LNCaP clone FGC (cell line): Measurements from ENCODE around the gene CCDC78.
"Not testable (repeated sequence)": the region's sequence is repeated elsewhere in the genome, so short reads cannot be mapped to it uniquely, and the experiment has no call there.

ENCODE experiments used
- DNase-seq: peaks from one replicate; pipeline ENCODE4 v3.0.0-alpha.2; 2011; ENCODE audit warnings: low read depth
- H3K4me3 ChIP-seq: 2 replicates; pipeline ENCODE4 v1.5.1; 2011; ENCODE audit warnings: mild to moderate bottlenecking, low read depth, low read length, control low read depth
- CTCF ChIP-seq: IDR thresholded peaks from 2 replicates; pipeline ENCODE4 v1.5.1; 2012; ENCODE audit warnings: mild to moderate bottlenecking; ENCODE audit not compliant: control insufficient read depth, insufficient read depth; ENCODE audit errors: extremely low read depth

The CCDC78 gene

GRCh38 chr16:716200-716568 is 10.1 kb downstream of the CCDC78 start:
- peak overlapping the region; percentile 69 for H3K4me3 ChIP-seq
- no peak for DNase-seq
- no peak for TF ChIP-seq CTCF

- H3K4me3 ChIP-seq = peak overlapping the region; percentile 69
- TF ChIP-seq CTCF = peak; percentile 52
- no peak for DNase-seq
Observed at GRCh38 chr16:715477-716199, 10.6 kb downstream of the CCDC78 start.

GRCh38 chr16:714558-715476 is 11.4 kb downstream of the CCDC78 start, which contains the start of gene METRN:
METRN (plus strand) TSS chr16:715118; CDS start chr16:715290, 172 bp downstream.
- no peak for DNase-seq
- peak within 1 kb of the TSS; percentile 69 for H3K4me3 ChIP-seq
- TF ChIP-seq CTCF = no peak

DNA sequence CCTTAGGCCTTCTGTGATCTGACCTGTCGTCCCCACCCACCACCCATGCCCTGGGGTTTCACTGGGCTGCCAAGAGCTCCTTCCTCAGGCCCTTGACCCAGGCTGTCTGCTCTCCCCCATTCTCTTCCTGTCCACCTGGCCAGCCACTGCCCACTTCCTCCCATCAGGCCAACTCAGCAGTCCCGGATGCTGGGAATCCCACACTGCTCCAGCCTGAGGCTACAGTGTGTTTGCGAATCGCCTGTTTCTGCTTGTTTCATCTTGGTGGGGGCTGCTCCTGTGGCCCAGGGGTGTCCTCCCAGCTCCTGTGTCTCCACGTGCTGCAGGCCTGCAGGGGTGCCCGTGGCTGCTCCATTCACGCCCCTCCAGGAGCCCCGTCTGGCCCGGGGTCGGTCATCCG is 12.2 kb downstream of the CCDC78 start:
- DNase-seq = no peak
- H3K4me3 ChIP-seq = peak overlapping the region; percentile 42; the same call in 1 of the 2 replicates
- no peak for TF ChIP-seq CTCF

DNA sequence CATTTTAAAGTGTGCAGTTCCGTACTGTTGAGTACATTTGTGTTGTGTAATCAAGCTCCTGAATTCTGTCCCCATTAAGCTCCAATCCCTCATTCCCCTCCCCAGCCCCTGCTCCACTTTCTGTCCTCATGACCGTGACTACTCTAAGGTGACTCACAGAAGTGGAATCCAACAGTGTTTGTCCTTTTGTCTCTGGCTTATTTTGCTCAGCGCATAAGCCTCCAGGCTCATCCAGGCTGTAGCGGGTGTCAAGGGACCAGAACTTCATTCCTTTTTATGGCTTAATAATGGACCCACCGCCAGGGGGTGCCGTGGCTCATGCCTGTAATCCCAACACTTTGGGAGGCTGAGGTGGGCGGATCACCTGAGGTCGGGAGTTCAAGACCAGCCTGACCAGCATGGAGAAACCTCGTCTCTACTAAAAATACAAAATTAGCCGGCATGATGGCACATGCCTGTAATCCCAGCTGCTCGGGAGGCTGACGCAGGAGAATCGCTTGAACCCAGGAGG is 13.4 kb downstream of the CCDC78 start:
- not testable (repeated sequence) for H3K4me3 ChIP-seq, DNase-seq
- TF ChIP-seq CTCF = peak; percentile 43

DNA sequence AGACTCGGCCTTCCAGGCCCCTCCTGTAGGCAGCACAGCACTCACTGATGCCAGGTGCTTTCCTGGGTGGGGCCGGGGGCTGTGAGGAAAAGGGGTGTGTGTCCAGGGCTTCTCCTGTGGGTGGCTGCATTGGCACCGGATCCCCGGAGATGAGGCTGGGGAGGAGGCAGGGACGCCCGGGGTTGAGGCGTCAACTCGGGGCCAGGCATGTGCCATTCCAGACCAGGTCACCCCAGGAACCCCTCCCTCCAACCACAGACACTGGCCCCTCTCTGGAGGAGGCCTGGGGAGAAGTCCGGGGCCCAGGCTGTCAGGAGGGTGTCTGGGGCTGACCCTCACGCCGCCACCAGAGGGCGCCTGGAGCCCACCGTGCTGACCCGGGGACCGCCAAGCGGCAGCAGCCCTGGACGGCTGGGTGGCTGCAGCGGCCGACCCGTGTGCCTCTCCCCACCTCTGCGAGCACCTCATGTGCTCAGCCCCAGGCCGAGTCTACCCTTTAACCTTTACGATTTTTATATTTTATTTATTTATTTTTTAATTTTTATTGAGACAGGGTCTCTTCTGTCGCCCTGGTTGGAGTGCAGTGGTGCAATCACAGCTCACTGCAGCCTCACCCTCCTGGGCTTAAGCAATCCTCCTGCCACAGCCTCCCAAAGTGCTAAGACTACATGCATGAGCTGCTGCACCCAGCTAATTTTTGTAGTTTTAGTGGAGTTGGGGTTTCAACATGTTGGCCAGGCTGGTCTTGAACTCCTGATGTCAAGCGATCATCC is 14.5 kb downstream of the CCDC78 start:
- peak; percentile 84 for TF ChIP-seq CTCF
- no peak overlapping the region for H3K4me3 ChIP-seq
- DNase-seq = no peak
